ENCODE measurements around the gene CIROP. TPM values are rescaled to one million over a fixed set of nuclear protein-coding genes. Genes with fewer than 3 reads are reported as not detected.

The CIROP gene
- total RNA-seq, 1 experiment from 2014 or later: not detected

DNA sequence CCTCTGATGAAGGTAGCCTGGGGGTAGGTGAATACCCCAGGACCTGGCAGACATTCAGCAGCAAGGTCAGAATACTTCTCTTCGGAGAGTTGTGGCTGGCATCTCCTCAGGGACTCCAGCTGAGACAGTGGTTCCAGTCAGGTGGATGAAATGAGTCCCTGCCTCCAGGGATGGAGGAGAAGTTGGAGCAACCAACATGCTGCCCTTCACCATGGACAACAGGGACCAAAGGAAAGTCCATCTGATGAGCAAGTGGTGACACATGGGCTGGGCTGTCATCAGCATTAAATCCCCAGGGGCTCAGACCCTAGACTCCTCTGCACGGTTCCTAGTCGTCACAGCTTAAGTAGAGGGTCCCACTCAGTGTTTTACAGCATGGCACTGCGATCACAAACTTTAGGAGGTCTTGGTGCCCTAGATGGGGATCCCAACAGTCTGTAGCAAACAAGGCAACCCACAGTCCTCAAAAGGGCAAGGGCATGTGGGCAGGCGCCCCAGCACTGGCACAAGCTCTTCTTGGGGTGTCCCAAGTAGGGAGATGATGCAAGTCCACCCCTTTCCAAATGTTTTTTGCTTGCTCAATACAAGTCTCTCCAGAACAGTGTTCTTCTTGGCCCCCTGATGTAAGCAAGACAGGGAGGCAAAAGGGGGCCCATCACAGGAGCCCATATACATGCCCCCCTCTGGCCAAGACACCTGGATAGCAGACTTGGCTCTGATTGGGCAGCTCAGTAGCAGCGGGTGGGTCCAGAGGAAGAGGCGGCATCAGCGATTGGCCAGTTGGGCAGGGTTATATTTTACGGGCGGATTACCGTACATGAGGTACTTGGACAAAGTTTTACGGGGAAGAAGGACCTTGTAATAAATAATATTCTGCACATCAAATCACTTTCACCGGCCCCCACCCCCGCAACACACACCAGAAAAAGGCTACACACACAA is 36.7 kb downstream of the CIROP start:
- Mint-ChIP-seq H3K27me3 (ENCODE audit: low read depth) (no peaks in the 10 kb centered on the region; the same call in 1 of the 2 replicates), H3K9me3 (no peaks in the 10 kb centered on the region), H3K27ac (peak overlapping the region; percentile 92 to 95 (median 93); a peak in 5 of 7 replicates), H3K4me1 (peaks cover 35 to 52% of the 10 kb centered on the region in 2 experiments), H3K4me3 (peak overlapping the region in 1 of 2 experiments; percentile 68; a peak in 3 of 5 replicates), H3K36me3 (ENCODE audit: insufficient read depth in 1 of 3, low read depth in 3 of 3) (peaks cover 49 to 84% (median 72%) of the 10 kb centered on the region in 3 experiments)
- H4K8ac ChIP-seq (replicated peaks; ENCODE audit: insufficient read length, low read depth, low read length): no peak overlapping the region
- H2AFZ ChIP-seq (ENCODE audit: low read length): no peak overlapping the region
- no peaks in the 10 kb centered on the region for H3K27me3 ChIP-seq (ENCODE audit: insufficient read depth, low read length)
- peaks cover 5% of the 10 kb centered on the region; the same call in 1 of the 2 replicates for H3K79me2 ChIP-seq (ENCODE audit: insufficient read depth, low read length)
- H3K9ac ChIP-seq (ENCODE audit: extremely low read depth, insufficient read length, low read length): no peak overlapping the region
- no peak overlapping the region for H3K14ac ChIP-seq (ENCODE audit: insufficient read depth, low read length)
- H3K23ac ChIP-seq (ENCODE audit: insufficient read length, low read depth, low read length): no peak overlapping the region
- no peak overlapping the region for H3K4me2 ChIP-seq (ENCODE audit: insufficient read depth, insufficient read length, low read length)
- no peak overlapping the region for H3K4ac ChIP-seq (ENCODE audit: low read depth, low read length)
- no peak overlapping the region for H3K27ac ChIP-seq (ENCODE audit: insufficient read length, low read depth, low read length)
- no peaks in the 10 kb centered on the region for H3K9me3 ChIP-seq (ENCODE audit: control insufficient read depth, low read depth, low read length)
- H2BK5ac ChIP-seq (ENCODE audit: insufficient read length, low read length): no peak overlapping the region
- no peak overlapping the region for H2BK15ac ChIP-seq (ENCODE audit: low read depth, low read length)
- peaks cover 17% of the 10 kb centered on the region for H3K79me1 ChIP-seq (ENCODE audit: insufficient read depth, low read depth, low read length, poor library complexity, severe bottlenecking)
- no peak overlapping the region for H3K18ac ChIP-seq (ENCODE audit: insufficient read length, low read depth, low read length)
- no peak overlapping the region for H2BK12ac ChIP-seq (ENCODE audit: insufficient read length, low read depth, low read length)
- H2AK5ac ChIP-seq (ENCODE audit: insufficient read length, low read length): no peak overlapping the region
- H4K20me1 ChIP-seq (ENCODE audit: control insufficient read depth, insufficient read depth, insufficient read length): peaks cover 3% of the 10 kb centered on the region
- no CpG with 5 or more reads among the region's 14 CpGs for WGBS (ENCODE audit: extremely low coverage, insufficient read length, low lambda C conversion rate)
- TF ChIP-seq, protein P1, sequence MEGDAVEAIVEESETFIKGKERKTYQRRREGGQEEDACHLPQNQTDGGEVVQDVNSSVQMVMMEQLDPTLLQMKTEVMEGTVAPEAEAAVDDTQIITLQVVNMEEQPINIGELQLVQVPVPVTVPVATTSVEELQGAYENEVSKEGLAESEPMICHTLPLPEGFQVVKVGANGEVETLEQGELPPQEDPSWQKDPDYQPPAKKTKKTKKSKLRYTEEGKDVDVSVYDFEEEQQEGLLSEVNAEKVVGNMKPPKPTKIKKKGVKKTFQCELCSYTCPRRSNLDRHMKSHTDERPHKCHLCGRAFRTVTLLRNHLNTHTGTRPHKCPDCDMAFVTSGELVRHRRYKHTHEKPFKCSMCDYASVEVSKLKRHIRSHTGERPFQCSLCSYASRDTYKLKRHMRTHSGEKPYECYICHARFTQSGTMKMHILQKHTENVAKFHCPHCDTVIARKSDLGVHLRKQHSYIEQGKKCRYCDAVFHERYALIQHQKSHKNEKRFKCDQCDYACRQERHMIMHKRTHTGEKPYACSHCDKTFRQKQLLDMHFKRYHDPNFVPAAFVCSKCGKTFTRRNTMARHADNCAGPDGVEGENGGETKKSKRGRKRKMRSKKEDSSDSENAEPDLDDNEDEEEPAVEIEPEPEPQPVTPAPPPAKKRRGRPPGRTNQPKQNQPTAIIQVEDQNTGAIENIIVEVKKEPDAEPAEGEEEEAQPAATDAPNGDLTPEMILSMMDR (conservative IDR thresholded peaks at IDR 0.05): no peak
- no peak overlapping the region for H3K56ac ChIP-seq (ENCODE audit: insufficient read length, low read depth, low read length)
- no peak overlapping the region for H4K5ac ChIP-seq (ENCODE audit: insufficient read length, low read depth, low read length)
- peaks cover 12% of the 10 kb centered on the region for H3K23me2 ChIP-seq (ENCODE audit: insufficient read length, low read depth, low read length, poor library complexity, severe bottlenecking)
- DNase-seq: no peak
- no peak overlapping the region for H4K91ac ChIP-seq (ENCODE audit: insufficient read length, low read depth, low read length)
- 0 out of 2 replicates have a peak, but pooled peaks cover 3% of the 10 kb centered on the region for H3K4me1 ChIP-seq (ENCODE audit: insufficient read depth, low read length)
- no peak overlapping the region for H3T11ph ChIP-seq (ENCODE audit: low read length)
- no peak overlapping the region for H2BK20ac ChIP-seq (ENCODE audit: low read depth, low read length, poor library complexity, severe bottlenecking)
- no peak overlapping the region for H2BK120ac ChIP-seq (ENCODE audit: low read depth, low read length, poor library complexity, severe bottlenecking)

Measured in H9 (cell line).